NB4 (cell line): ENCODE data around the gene LRRC8C.

ENCODE experiments used
- CTCF ChIP-seq: IDR thresholded peaks from one replicate; pipeline ENCODE4 v1.5.1; 2012; ENCODE audit warnings: low read depth, low read length
- MYC ChIP-seq: IDR thresholded peaks from 2 replicates; pipeline ENCODE4 v1.6.1; 2011; ENCODE audit warnings: low read depth, low read length

- TF ChIP-seq CTCF, result no peak
- TF ChIP-seq MYC, result no peak
Measured at GRCh38 chr1:89652373-89652772, 19.5 kb downstream of the LRRC8C start.
